ENCODE data around the gene HES3.

DNA sequence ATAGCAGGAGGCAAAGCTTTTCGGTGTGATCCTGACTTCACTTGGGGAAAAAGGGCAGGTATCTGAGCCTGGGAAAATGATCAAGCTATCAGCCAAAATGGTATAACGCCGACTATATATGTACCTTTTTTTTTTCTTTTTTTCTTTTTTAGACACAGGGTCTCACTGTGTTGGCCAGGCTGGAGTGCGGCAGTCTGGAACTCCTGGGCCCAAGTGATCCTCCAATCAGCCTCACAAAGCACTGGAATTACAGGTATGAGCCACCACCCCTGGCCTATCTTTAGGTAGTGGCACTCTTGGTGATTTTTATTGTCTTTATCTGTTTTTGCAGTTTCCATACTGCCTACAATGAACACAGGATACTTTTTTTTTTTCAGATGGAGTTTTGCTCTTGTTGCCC lies 6.9 kb upstream of the HES3 start:
- TF ChIP-seq, protein P1, sequence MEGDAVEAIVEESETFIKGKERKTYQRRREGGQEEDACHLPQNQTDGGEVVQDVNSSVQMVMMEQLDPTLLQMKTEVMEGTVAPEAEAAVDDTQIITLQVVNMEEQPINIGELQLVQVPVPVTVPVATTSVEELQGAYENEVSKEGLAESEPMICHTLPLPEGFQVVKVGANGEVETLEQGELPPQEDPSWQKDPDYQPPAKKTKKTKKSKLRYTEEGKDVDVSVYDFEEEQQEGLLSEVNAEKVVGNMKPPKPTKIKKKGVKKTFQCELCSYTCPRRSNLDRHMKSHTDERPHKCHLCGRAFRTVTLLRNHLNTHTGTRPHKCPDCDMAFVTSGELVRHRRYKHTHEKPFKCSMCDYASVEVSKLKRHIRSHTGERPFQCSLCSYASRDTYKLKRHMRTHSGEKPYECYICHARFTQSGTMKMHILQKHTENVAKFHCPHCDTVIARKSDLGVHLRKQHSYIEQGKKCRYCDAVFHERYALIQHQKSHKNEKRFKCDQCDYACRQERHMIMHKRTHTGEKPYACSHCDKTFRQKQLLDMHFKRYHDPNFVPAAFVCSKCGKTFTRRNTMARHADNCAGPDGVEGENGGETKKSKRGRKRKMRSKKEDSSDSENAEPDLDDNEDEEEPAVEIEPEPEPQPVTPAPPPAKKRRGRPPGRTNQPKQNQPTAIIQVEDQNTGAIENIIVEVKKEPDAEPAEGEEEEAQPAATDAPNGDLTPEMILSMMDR (conservative IDR thresholded peaks at IDR 0.05; ENCODE audit: low read depth, low read length) = no peak
- TF ChIP-seq EZH2 (IDR thresholded peaks at IDR 0.05; ENCODE audit: borderline replicate concordance, low read depth, low read length, poor library complexity, severe bottlenecking) = no peak
